Fibroblast of lung (primary cell): Measurements from ENCODE around the gene CSF3R. TPM values are rescaled to one million over a fixed set of nuclear protein-coding genes. Genes with fewer than 3 reads are reported as not detected.

ENCODE experiments used
- DNase-seq, 2 donors: peaks; one replicate each; pipeline versions ENCODE4 v3.0.0 to v3.0.0-alpha.2; 2010; ENCODE audit warnings: low read depth in 2 of 2
- H2AFZ ChIP-seq: 2 replicates; pipeline ENCODE4 v1.5.1; 2012; ENCODE audit warnings: low read length, control low read depth, inconsistent platforms
- H3K27ac ChIP-seq: 2 replicates; pipeline ENCODE4 v1.5.1; 2011; ENCODE audit warnings: low read length, control low read depth; ENCODE audit not compliant: insufficient read depth
- H3K27me3 ChIP-seq: 2 replicates; pipeline ENCODE4 v1.5.1; 2011; ENCODE audit warnings: mild to moderate bottlenecking, low read length; ENCODE audit not compliant: control insufficient read depth, insufficient read depth
- H3K36me3 ChIP-seq: 2 replicates; pipeline ENCODE4 v1.5.1; 2011; ENCODE audit warnings: low read length; ENCODE audit not compliant: control insufficient read depth, insufficient read depth
- H3K4me1 ChIP-seq: 2 replicates; pipeline ENCODE4 v1.5.1; 2011; ENCODE audit warnings: low read length; ENCODE audit not compliant: control insufficient read depth, insufficient read depth; ENCODE audit errors: extremely low read depth
- H3K4me2 ChIP-seq: 2 replicates; pipeline ENCODE4 v1.5.1; 2011; ENCODE audit warnings: low read length, control low read depth; ENCODE audit not compliant: insufficient read depth; ENCODE audit errors: extremely low read depth
- H3K4me3 ChIP-seq, 4 experiments: fragments of 200-600 bp in 1 of 4; sonication (generic) in 1 of 4; replicated peaks in 1 of 4; 2 replicates each; pipeline ENCODE4 v1.5.1; 2011 to 2016; ENCODE audit warnings: low read length in 4 of 4, low read depth in 3 of 4, mild to moderate bottlenecking in 3 of 4, control low read depth in 2 of 4, inconsistent platforms in 1 of 4, mixed read lengths in 1 of 4; ENCODE audit not compliant: insufficient read depth in 1 of 4; ENCODE audit errors: control extremely low read depth in 1 of 4
- H3K79me2 ChIP-seq: 2 replicates; pipeline ENCODE4 v1.5.1; 2012; ENCODE audit warnings: mild to moderate bottlenecking, low read length, inconsistent platforms; ENCODE audit not compliant: control insufficient read depth, insufficient read depth
- H3K9ac ChIP-seq: 2 replicates; pipeline ENCODE4 v1.5.1; 2011; ENCODE audit warnings: mild to moderate bottlenecking, low read length, control low read depth; ENCODE audit not compliant: insufficient read depth
- H3K9me3 ChIP-seq: 2 replicates; pipeline ENCODE4 v1.5.1; 2012; ENCODE audit warnings: low read depth, low read length; ENCODE audit not compliant: control insufficient read depth, insufficient read depth
- H4K20me1 ChIP-seq: 2 replicates; pipeline ENCODE4 v1.5.1; 2011; ENCODE audit warnings: low read length; ENCODE audit not compliant: control insufficient read depth, insufficient read depth; ENCODE audit errors: extremely low read depth
- EZH2 ChIP-seq: IDR thresholded peaks from 2 replicates; pipeline ENCODE4 v1.5.1; 2012; ENCODE audit warnings: low read length, control low read depth, mild to moderate bottlenecking; ENCODE audit errors: missing control alignments
- polyA plus RNA-seq, 2 donors: library from polyadenylated mRNA; depleted of rRNA in 1 of 2; stranded (reverse) in 1 of 2; unstranded in 1 of 2; fragments of >200 nt; gene quantifications; 2 replicates each; pipeline ENCODE4 v1.2.1, GENCODE V29; 2011 to 2012; ENCODE audit warnings: missing spikeins in 1 of 2
- total RNA-seq: library from RNA; depleted of rRNA; stranded (reverse); fragments of >200 nt; gene quantifications from 2 replicates; pipeline ENCODE4 v1.2.1, GENCODE V29; 2014
- TF ChIP-seq, protein P1 (sequence below), 2 donors: IDR thresholded peaks in 1 of 2; conservative IDR thresholded peaks in 1 of 2; 1 replicate in 1 of 2; 2 replicates in 1 of 2; pipeline ENCODE4 v1.5.1; 2011 to 2012; ENCODE audit warnings: low read length in 2 of 2, control low read depth in 1 of 2, inconsistent platforms in 1 of 2, low read depth in 1 of 2, mild to moderate bottlenecking in 1 of 2

The CSF3R gene
- total and polyA plus RNA-seq, 2 donors (not counting 1 experiment from before 2014, with no cell fraction given) = under 0.01 TPM; not detected in 1

DNA sequence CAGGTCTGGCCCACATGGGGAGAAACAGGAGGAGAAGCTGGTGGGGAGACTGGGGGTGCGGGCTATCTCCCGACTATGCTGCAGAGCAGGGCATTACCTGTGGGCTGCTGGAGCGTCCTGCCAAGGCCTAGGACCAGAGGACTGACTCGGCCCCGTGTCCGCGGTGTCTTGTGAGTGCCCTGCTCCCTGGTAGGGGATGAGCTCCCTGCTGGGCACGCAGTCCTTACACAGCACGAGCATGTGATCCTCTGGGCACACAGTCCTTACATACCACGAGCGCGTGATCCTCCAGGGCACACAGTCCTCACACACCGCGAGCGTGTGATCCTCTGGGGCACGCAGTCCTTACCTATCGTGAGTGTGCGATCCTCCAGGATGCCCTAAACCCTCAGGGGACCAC is 31.8 kb upstream of the CSF3R start:
- no peak for DNase-seq
- TF ChIP-seq EZH2 = no peak
- TF ChIP-seq, protein P1, sequence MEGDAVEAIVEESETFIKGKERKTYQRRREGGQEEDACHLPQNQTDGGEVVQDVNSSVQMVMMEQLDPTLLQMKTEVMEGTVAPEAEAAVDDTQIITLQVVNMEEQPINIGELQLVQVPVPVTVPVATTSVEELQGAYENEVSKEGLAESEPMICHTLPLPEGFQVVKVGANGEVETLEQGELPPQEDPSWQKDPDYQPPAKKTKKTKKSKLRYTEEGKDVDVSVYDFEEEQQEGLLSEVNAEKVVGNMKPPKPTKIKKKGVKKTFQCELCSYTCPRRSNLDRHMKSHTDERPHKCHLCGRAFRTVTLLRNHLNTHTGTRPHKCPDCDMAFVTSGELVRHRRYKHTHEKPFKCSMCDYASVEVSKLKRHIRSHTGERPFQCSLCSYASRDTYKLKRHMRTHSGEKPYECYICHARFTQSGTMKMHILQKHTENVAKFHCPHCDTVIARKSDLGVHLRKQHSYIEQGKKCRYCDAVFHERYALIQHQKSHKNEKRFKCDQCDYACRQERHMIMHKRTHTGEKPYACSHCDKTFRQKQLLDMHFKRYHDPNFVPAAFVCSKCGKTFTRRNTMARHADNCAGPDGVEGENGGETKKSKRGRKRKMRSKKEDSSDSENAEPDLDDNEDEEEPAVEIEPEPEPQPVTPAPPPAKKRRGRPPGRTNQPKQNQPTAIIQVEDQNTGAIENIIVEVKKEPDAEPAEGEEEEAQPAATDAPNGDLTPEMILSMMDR (conservative IDR thresholded peaks at IDR 0.05 in 1 of 2, IDR thresholded peaks at IDR 0.05 in 1 of 2; ENCODE audit: low read depth in 1 of 2, low read length in 2 of 2) = no peak
- H3K79me2 ChIP-seq = no peaks in the 10 kb centered on the region
- H3K4me2 ChIP-seq = no peak overlapping the region
- H3K27me3 ChIP-seq = no peaks in the 10 kb centered on the region
- no peaks in the 10 kb centered on the region for H4K20me1 ChIP-seq
- H2AFZ ChIP-seq = no peak overlapping the region
- no peaks in the 10 kb centered on the region for H3K36me3 ChIP-seq
- no peak overlapping the region for H3K27ac ChIP-seq
- H3K4me3 ChIP-seq = no peak overlapping the region
- no peaks in the 10 kb centered on the region for H3K4me1 ChIP-seq
- no peaks in the 10 kb centered on the region for H3K9me3 ChIP-seq
- H3K9ac ChIP-seq = no peak overlapping the region

DNA sequence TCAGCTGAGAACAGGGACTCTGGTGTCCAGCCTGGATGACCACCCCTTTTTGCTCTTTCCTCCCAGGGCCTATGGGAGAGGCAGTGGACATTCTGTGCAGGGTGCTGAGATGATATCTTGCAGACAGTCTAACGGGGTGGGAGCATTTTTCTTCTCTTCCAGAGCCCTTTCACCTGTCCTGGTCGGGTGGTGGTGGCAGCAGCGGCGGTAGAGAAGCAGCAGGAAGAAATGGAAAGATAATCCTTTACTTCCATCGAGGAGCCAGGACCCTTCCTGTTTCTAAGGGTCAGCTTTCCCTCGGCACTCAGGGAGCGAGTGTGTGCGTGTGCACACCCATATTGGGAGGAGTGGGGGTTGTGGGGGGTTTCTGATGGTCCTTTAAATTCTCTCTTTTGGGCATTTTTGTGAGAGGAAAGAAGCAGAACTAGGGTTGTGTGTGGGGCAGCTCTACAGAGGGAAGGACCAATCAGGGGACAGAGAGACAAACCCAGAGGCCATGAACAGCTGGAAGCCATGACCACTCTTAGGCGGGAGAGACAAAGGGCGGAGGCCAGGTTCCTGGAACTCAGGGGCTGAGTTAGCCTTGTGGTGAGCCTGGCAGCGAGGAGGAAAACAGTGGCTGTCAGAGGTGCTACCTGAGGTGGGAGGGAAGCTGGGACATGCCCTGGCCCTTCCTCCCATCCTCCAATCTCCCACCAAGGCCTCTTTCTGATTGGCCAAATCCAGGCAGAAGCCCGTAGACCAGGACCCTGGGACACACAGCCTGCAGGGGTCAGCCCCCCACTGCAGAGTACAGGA is 31.2 kb upstream of the CSF3R start:
- no peak for TF ChIP-seq EZH2
- TF ChIP-seq, protein P1 (conservative IDR thresholded peaks at IDR 0.05 in 1 of 2, IDR thresholded peaks at IDR 0.05 in 1 of 2; ENCODE audit: low read depth in 1 of 2, low read length in 2 of 2) = no peak
- Histone ChIP-seq H3K27me3 (no peaks in the 10 kb centered on the region), H4K20me1 (no peaks in the 10 kb centered on the region), H3K4me1 (no peaks in the 10 kb centered on the region), H3K4me3 (no peak overlapping the region), H3K27ac (no peak overlapping the region), H3K4me2 (no peak overlapping the region), H3K9me3 (no peaks in the 10 kb centered on the region), H3K9ac (no peak overlapping the region), H3K36me3 (no peaks in the 10 kb centered on the region), H3K79me2 (no peaks in the 10 kb centered on the region), H2AFZ (no peak overlapping the region)
- no peak for DNase-seq

DNA sequence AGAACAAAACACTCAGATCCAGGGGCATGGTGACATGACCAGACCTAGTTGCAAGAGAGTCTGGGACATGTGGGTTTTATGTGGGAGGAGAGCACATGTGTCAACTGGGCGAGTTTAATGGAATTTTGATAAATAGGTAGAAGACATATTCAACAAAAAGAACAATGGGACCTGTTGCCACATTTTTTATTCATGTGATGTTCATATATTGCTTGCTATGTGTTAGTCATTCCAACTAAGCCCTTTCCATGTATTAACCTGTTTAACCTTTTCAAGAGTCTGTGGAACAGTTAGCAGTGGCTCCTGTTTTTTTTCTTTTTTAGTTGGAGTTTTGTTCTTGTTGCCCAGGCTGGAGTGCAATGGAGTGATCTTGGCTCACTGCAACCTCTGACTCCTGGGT is 30.1 kb upstream of the CSF3R start:
- H3K79me2 ChIP-seq = no peaks in the 10 kb centered on the region
- H4K20me1 ChIP-seq = no peaks in the 10 kb centered on the region
- DNase-seq = no peak
- H3K4me3 ChIP-seq = no peak overlapping the region
- no peak for TF ChIP-seq EZH2
- TF ChIP-seq, protein P1 (conservative IDR thresholded peaks at IDR 0.05 in 1 of 2, IDR thresholded peaks at IDR 0.05 in 1 of 2; ENCODE audit: low read depth in 1 of 2, low read length in 2 of 2) = no peak
- H3K27ac ChIP-seq = no peak overlapping the region
- no peaks in the 10 kb centered on the region for H3K27me3 ChIP-seq
- no peaks in the 10 kb centered on the region for H3K4me1 ChIP-seq
- no peaks in the 10 kb centered on the region for H3K36me3 ChIP-seq
- no peak overlapping the region for H2AFZ ChIP-seq
- H3K9me3 ChIP-seq = no peaks in the 10 kb centered on the region
- H3K9ac ChIP-seq = no peak overlapping the region
- no peak overlapping the region for H3K4me2 ChIP-seq
